ENCODE measurements around the gene BLOC1S5. TPM values are rescaled to one million over a fixed set of nuclear protein-coding genes. Genes with fewer than 3 reads are reported as not detected.

The BLOC1S5 gene
- total and polyA plus RNA-seq, 2 of the 8 experiments (the other 6 are each of a cell fraction or from before 2014, with no cell fraction given), result 3.4 to 17.2 TPM

DNA sequence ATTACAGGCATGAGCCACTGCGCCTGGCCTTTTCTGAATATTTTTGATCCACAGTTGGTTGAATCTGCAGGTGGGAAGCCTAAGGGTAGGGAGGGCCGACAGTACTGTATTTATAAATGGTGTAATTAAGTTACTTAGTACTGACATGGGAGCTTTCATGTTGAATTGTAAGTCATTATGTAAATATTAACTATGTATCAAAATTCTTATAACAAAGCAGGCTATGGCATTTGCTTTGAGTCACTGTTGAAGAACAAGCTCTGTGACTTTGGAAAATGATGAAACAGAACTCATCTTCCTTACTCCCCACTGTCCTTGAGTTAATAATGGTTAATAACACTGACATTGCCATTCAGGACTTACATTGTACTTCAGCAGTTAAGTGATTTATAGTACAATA is 90.6 kb downstream of the BLOC1S5 start (continued):
- no peak for TF ChIP-seq CHD2 (IDR thresholded peaks at IDR 0.05; ENCODE audit: low read length)
